ENCODE data around the gene MAD1L1. TPM values are rescaled to one million over a fixed set of nuclear protein-coding genes. Genes with fewer than 3 reads are reported as not detected.

MAD1L1 gene
- total RNA-seq, 1 donor from 2014 or later: 55.0 TPM

DNA sequence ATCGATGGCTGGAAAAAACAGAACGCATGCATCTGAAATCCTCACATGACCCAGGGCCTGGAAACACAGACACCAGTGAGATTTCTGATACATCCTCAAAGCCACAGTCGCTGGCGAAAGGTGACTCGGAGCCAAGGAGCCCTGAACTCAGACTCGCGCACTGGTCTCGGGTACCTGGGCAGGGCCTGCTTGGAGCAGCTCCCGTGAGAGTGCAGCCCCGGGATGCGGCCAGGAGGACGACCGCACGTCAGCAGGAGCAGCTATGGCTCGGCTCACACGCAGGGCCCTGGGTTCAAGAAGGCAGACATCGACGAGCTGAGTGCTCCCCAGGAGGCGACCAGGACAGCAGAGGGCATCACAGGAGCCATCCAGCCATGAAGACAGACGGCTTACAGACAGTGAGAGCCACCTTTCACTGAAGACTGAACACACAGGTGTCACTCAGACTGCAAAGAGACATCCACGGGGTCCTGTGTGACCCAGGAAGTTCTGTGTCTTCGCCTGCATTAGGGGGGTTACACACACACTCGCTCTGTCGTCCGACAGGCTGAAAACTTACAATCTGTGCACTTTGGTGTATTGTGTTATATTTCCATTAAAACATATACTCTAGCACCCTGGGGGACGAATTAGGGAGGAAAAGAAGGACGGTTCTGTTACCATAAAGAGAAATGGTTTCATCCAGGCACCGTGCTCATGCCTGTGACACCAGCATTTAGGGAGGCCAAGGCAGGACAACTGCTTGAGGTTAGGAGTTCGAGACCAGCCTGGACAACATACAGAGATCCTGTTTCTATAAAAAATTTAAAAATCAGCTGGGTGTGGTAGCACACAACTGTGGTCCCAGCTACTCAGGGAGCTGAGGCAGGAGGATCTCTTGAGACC lies 227.7 kb downstream of the MAD1L1 start:
- Mint-ChIP-seq H3K4me3 (ENCODE audit: low read depth) (no peak overlapping the region), H3K36me3 (ENCODE audit: low read depth) (no peaks in the 10 kb centered on the region), H3K4me1 (ENCODE audit: low read depth) (no peaks in the 10 kb centered on the region), H3K9me3 (no peaks in the 10 kb centered on the region), H3K27ac (no peak overlapping the region), H3K27me3 (ENCODE audit: low read depth) (no peaks in the 10 kb centered on the region)
- intact Hi-C loops (cut with micrococcal nuclease): no loop called here
- no peak for DNase-seq (ENCODE audit: low spot score)

DNA sequence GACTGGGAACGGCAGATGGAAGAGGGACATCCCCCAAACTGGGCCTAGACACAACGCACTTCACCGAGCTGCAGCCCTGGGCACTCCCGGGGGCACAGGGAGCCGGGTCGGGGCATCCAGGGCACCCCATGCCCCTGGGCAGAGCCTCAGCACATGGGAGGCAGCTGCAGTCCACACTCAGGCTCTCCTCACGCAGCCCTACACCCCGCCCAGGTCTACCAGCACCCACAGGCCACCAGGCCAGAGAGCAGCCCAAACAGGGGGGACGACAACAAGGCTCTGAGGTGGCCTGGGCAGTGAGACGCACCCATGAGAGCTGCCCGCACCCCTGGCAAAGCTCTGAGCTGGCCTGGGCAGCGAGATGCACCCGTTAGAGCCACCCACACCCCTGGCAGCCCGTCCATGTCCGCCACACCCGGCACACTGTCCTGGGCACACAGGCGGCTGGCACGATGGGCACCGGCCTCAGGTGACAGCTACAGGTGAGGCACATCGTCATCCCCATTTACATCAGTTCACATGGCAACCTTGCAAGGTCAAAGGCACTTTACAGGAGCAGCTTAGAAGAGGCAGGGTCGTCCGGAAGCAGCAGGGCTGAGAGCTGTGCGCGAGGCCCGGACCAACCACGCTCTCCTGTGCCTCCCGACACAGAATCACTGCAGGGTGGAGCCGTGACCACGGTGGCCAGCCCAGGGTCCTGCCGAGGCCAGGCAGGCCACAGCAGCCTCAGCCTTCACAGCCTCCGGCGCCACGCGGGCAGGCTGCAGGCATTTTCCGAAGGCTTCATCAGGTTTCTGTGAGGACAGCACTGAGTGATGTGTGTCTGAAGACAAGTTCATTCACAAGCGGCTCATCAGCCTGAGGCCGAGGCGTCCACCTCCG lies 228.6 kb downstream of the MAD1L1 start:
- Mint-ChIP-seq H3K4me1 (ENCODE audit: low read depth) (no peaks in the 10 kb centered on the region), H3K27me3 (ENCODE audit: low read depth) (no peaks in the 10 kb centered on the region), H3K9me3 (no peaks in the 10 kb centered on the region), H3K27ac (no peak overlapping the region), H3K4me3 (ENCODE audit: low read depth) (no peak overlapping the region), H3K36me3 (ENCODE audit: low read depth) (no peaks in the 10 kb centered on the region)
- intact Hi-C loops (cut with micrococcal nuclease): no loop called here
- DNase-seq (ENCODE audit: low spot score): no peak

DNA sequence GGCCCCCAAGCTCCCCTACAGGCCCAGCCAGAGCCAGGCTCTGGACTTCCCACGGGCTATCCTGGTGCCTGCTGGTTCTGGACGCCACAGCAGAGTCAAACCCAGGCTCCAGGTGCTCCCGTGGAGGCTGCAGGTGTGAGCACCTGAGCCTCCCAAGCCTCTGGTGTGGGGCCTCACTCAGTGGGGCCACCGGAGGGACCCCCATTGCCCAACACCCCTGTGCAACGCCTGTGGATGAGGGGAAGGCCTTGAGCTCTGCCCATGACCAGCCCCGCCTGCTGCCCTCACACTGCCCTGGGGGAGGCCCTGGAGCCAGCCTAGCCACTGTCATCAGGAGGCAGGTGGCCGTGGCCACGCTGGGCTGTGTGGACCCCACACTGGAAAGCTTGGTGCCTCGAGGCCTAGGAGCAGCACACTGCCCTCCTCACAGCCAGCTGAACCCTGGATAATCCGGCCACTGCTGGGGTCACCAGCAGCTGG lies 229.3 kb downstream of the MAD1L1 start:
- Mint-ChIP-seq H3K4me1 (ENCODE audit: low read depth) (no peaks in the 10 kb centered on the region), H3K27ac (no peak overlapping the region), H3K4me3 (ENCODE audit: low read depth) (no peak overlapping the region), H3K9me3 (no peaks in the 10 kb centered on the region), H3K27me3 (ENCODE audit: low read depth) (no peaks in the 10 kb centered on the region), H3K36me3 (ENCODE audit: low read depth) (no peaks in the 10 kb centered on the region)
- no peak for DNase-seq (ENCODE audit: low spot score)
- intact Hi-C loops (cut with micrococcal nuclease): no loop called here

DNA sequence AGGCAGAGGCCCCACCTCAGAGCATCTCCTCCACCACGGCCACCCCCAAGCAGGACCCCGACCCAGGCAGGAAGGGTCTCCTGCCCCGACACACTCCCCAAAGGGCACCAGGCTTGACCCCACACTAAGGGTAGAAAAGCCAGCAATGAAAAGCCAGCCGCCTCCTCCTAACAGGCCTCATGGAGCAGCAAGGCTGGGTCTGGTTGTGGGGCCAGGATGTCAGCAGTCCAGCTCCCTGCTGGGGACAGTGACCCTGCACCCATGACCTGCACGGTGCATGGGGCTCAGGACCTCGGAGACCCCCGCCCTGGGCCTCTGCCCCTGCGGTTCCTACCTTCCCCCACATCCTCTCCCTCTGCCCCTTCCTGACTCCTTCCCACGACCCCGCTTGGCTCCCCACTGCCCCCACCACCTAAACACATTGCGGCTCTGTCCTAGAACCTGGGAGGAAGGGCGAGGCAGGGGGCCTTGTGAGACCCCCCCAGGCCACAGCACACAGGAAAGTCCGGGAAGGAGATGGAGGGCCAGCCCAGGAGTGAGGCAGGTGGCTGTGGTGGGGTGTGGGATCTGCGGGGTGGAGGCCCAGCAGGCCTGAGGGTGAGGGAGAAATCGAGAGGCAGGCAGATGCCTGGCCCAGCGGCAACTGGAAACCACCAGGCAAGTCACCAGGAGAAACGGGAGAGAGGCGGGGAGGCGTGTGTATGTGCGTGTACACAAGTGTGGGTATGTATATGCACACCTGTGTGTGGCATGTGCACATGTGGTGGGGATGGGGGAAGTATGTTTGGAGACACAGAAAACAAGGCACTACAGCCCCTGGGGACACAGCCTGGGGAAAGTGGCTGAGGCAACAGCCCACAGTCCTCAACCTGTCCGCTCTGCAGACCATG lies 229.9 kb downstream of the MAD1L1 start:
- intact Hi-C loops (cut with micrococcal nuclease): no loop called here
- Mint-ChIP-seq H3K36me3 (ENCODE audit: low read depth) (no peaks in the 10 kb centered on the region), H3K4me3 (ENCODE audit: low read depth) (no peak overlapping the region), H3K27ac (no peak overlapping the region), H3K4me1 (ENCODE audit: low read depth) (no peaks in the 10 kb centered on the region), H3K27me3 (ENCODE audit: low read depth) (no peaks in the 10 kb centered on the region), H3K9me3 (no peaks in the 10 kb centered on the region)
- no peak for DNase-seq (ENCODE audit: low spot score)

DNA sequence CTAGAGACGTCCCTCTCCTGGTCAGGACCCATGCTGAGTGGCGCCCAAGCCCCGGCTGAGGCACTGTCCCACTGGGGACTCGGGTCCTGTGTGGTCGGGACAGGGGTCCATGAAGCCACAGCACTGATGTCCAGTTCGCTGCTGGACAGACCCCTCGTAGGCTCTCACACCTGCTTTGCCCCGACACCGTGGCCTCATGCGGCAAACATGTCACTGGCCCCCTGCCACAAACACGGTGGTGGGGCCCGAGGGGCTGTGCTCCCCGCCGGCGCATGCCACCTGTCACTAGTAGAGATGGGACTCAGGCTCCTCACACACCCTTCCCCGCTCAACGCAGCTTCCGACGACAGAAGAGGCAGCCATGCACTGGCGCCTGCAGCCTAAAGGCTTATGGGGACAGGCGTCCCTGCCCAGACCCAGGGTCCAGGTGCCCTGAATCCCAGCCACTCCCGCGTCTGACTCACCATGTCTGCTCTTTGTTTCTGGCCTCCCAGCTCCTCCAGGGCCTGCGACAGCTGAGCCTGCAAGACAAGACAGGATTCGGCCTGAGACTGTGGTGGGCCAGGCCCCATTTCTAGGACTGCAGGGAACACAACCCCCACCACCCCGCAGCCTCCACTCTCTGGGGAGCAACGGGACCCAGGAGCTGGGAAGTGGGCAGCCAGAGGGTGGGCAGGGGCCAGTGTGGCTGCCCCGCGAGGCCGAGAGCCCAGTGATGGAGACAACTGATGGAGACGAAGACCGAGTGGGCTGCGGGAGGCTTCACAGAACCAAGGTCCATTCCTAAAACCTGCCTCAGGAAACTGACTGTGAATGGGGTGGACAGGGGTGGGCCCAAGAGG lies 230.9 kb downstream of the MAD1L1 start:
- Mint-ChIP-seq H3K4me1 (ENCODE audit: low read depth) (no peaks in the 10 kb centered on the region), H3K27me3 (ENCODE audit: low read depth) (no peaks in the 10 kb centered on the region), H3K4me3 (ENCODE audit: low read depth) (no peak overlapping the region), H3K27ac (no peak overlapping the region), H3K9me3 (no peaks in the 10 kb centered on the region), H3K36me3 (ENCODE audit: low read depth) (no peaks in the 10 kb centered on the region)
- DNase-seq (ENCODE audit: low spot score): no peak
- intact Hi-C loops (cut with micrococcal nuclease): no loop called here

- Mint-ChIP-seq H3K27me3 (ENCODE audit: low read depth) (no peaks in the 10 kb centered on the region), H3K27ac (no peak overlapping the region), H3K36me3 (ENCODE audit: low read depth) (no peaks in the 10 kb centered on the region), H3K9me3 (no peaks in the 10 kb centered on the region), H3K4me1 (ENCODE audit: low read depth) (no peaks in the 10 kb centered on the region), H3K4me3 (ENCODE audit: low read depth) (no peak overlapping the region)
- intact Hi-C loops (cut with micrococcal nuclease): no loop called here
- DNase-seq (ENCODE audit: low spot score): no peak
Observed at GRCh38 chr7:2000746-2001321, 231.9 kb downstream of the MAD1L1 start.

DNA sequence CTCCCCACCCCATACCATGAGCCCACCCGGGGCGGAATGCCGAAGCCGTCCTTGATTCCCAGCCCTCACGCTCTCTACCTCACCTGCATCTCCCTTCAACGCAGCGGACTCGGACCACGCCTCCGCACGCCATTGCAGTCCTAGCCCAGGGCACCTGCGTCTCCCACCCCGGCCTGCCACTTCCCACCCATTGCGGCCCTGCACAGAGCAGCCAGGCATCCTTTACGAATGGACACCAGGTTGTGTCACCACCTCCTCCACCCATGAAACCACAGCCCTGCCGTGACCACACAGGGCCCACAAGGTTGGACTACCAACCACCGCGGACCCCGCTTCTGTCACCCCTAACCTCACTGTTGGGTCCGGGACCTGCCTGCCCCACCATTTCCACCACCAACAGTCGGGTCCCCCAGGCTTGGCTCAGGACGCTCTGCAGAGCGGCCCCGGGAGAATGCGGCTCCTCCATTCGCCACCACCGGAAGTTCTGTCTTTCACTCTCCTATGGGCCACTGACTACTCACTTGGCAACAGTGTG lies 232.5 kb downstream of the MAD1L1 start:
- no peak overlapping the region for H3K4me3 Mint-ChIP-seq (ENCODE audit: low read depth)
- no peaks in the 10 kb centered on the region for H3K27me3 Mint-ChIP-seq (ENCODE audit: low read depth)
- no peak for DNase-seq (ENCODE audit: low spot score)
- no peaks in the 10 kb centered on the region for H3K36me3 Mint-ChIP-seq (ENCODE audit: low read depth)
- H3K4me1 Mint-ChIP-seq (ENCODE audit: low read depth): no peaks in the 10 kb centered on the region
- no peaks in the 10 kb centered on the region for H3K9me3 Mint-ChIP-seq
- intact Hi-C loops (cut with micrococcal nuclease): no loop called here
- no peak overlapping the region for H3K27ac Mint-ChIP-seq

GRCh38 chr7:1999278-1999984 lies 233.3 kb downstream of the MAD1L1 start:
- Mint-ChIP-seq H3K36me3 (ENCODE audit: low read depth) (no peaks in the 10 kb centered on the region), H3K27ac (no peak overlapping the region), H3K9me3 (no peaks in the 10 kb centered on the region), H3K27me3 (ENCODE audit: low read depth) (no peaks in the 10 kb centered on the region), H3K4me3 (ENCODE audit: low read depth) (no peak overlapping the region), H3K4me1 (ENCODE audit: low read depth) (no peaks in the 10 kb centered on the region)
- intact Hi-C loops (cut with micrococcal nuclease): no loop called here
- no peak for DNase-seq (ENCODE audit: low spot score)

DNA sequence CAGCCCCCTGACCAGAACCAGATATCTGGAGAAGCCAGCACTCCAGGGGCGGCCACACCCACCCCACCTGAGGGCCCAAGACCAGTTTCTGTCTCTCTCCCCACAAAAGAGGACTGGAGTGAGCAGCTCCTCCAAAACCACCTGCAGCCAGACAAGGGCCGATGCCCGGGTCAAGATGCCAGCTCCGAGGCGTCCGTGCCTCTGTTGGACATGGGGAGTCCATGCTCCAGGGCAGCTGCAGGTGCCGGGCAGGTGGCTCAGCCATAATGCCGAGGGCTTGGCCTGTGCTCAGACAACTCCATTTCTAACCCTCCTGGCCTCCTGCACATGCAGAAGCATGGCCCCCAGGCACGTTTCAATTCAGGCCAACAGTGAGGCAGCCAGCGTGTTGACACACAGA lies 234.6 kb downstream of the MAD1L1 start:
- no peak overlapping the region for H3K27ac Mint-ChIP-seq
- peaks cover 1% of the 10 kb centered on the region for H3K4me1 Mint-ChIP-seq (ENCODE audit: low read depth)
- H3K9me3 Mint-ChIP-seq: no peaks in the 10 kb centered on the region
- DNase-seq (ENCODE audit: low spot score): no peak
- no peaks in the 10 kb centered on the region for H3K36me3 Mint-ChIP-seq (ENCODE audit: low read depth)
- no peaks in the 10 kb centered on the region for H3K27me3 Mint-ChIP-seq (ENCODE audit: low read depth)
- intact Hi-C loops (cut with micrococcal nuclease): no loop called here
- H3K4me3 Mint-ChIP-seq (ENCODE audit: low read depth): no peak overlapping the region

DNA sequence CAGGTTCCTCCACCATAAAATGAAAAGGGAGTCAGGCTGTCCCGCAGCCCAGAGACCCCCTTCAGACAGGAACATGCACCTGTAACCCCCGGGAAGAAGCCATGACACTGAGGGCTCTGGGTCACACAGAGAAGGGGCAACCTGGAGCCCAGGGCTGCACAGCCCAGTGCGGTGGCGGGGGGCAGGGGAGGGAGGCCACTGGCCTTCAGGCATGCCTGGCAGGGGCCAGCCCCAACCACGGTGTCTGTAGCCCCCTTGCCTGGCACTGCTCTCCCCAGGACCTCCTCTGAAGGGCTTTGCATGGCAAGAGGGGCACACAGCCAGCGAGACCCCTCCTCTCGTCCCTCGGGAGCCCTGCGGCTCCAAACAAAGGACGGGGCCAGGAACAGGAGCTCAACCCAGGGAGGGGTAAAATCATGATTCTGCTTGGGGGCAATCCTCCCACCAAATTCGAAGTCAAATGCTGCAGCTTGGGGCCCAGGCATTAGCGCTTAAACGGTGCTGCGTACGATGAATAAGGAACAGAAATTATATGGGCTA lies 235.1 kb downstream of the MAD1L1 start:
- Mint-ChIP-seq H3K9me3 (no peaks in the 10 kb centered on the region), H3K27ac (no peak overlapping the region), H3K4me3 (ENCODE audit: low read depth) (no peak overlapping the region), H3K4me1 (ENCODE audit: low read depth) (peaks cover 1% of the 10 kb centered on the region), H3K27me3 (ENCODE audit: low read depth) (no peaks in the 10 kb centered on the region), H3K36me3 (ENCODE audit: low read depth) (no peaks in the 10 kb centered on the region)
- DNase-seq (ENCODE audit: low spot score): no peak
- intact Hi-C loops (cut with micrococcal nuclease): no loop called here

- Mint-ChIP-seq H3K36me3 (ENCODE audit: low read depth) (no peaks in the 10 kb centered on the region), H3K4me3 (ENCODE audit: low read depth) (no peak overlapping the region), H3K27me3 (ENCODE audit: low read depth) (no peaks in the 10 kb centered on the region), H3K4me1 (ENCODE audit: low read depth) (peaks cover 1% of the 10 kb centered on the region), H3K27ac (no peak overlapping the region), H3K9me3 (no peaks in the 10 kb centered on the region)
- intact Hi-C loops (cut with micrococcal nuclease): no loop called here
- DNase-seq (ENCODE audit: low spot score): no peak
Observed at GRCh38 chr7:1996816-1997215, 235.9 kb downstream of the MAD1L1 start.

All from activated T-helper 2 cell treated with anti-CD3 and anti-CD28 coated beads, Interferon-gamma antibody, Interleukin-2, Interleukin-4, amounts not matched to agents 10 μg/mL and 5 μg/mL and 100 μg/mL, durations not matched to agents 14 hours and 24 hours and 36 hours (primary cell).